ENCODE measurements around the gene TTC33. TPM values are rescaled to one million over a fixed set of nuclear protein-coding genes. Genes with fewer than 3 reads are reported as not detected.

The TTC33 gene
- polyA plus RNA-seq, 1 of the 3 experiments (the other 2 are of a cell fraction) = 2.2 TPM

- CTCF ChIA-PET = no interaction called here
- no peak for DNase-seq
- Histone ChIP-seq H3K79me2 (ENCODE audit: insufficient read depth) (no peaks in the 10 kb centered on the region), H3K9me2 (0 out of 2 replicates have a peak, but pooled peaks cover 3% of the 10 kb centered on the region), H3K4me2 (no peak overlapping the region), H3K4me1 (ENCODE audit: control insufficient read depth in 1 of 2, insufficient read depth in 2 of 2, low read depth in 1 of 2, low read length in 1 of 2) (no peaks in the 10 kb centered on the region), H3K27me3 (ENCODE audit: insufficient read depth) (no peaks in the 10 kb centered on the region), H3K27ac (ENCODE audit: low read depth in 2 of 2, low read length in 1 of 2) (no peak overlapping the region), H3F3A (replicated peaks; ENCODE audit: insufficient read depth) (no peaks in the 10 kb centered on the region), H2AFZ (ENCODE audit: low read depth) (no peak overlapping the region), H4K20me1 (ENCODE audit: insufficient read depth) (no peaks in the 10 kb centered on the region), H3K36me3 (replicated peaks in 1 of 2; ENCODE audit: control insufficient read depth in 1 of 2, insufficient read depth in 2 of 2, low read length in 1 of 2) (no peaks in the 10 kb centered on the region), H3K4me3 (ENCODE audit: low read depth in 2 of 2, low read length in 1 of 2) (no peak overlapping the region), H3K9ac (no peak overlapping the region), H3K9me3 (no peaks in the 10 kb centered on the region)
- POLR2A ChIA-PET = no interaction called here
- WGBS (ENCODE audit: low lambda C conversion rate) = 1% methylated on average over 4 of the region's 4 CpGs
- no peak for TF ChIP-seq YY1 (IDR thresholded peaks at IDR 0.05; ENCODE audit: low read depth)
- no peak for TF ChIP-seq ZBTB33 (IDR thresholded peaks at IDR 0.05; ENCODE audit: borderline replicate concordance, low read depth)
- no peak for TF ChIP-seq MEF2A (IDR thresholded peaks at IDR 0.05; ENCODE audit: borderline replicate concordance, low read depth)
- TF ChIP-seq USF1 (IDR thresholded peaks at IDR 0.05; ENCODE audit: borderline replicate concordance, low read depth) = no peak
- no peak for TF ChIP-seq MXI1 (IDR thresholded peaks at IDR 0.05; ENCODE audit: low read depth, low read length)
- TF ChIP-seq SMC3 (IDR thresholded peaks at IDR 0.05; ENCODE audit: low read depth, low read length) = no peak
- TF ChIP-seq NFIC (IDR thresholded peaks at IDR 0.05; ENCODE audit: borderline replicate concordance) = no peak
Measured at GRCh38 chr5:40518485-40518917, 237.3 kb downstream of the TTC33 start.

- Histone ChIP-seq H3K27me3 (ENCODE audit: insufficient read depth) (no peaks in the 10 kb centered on the region), H2AFZ (ENCODE audit: low read depth) (no peak overlapping the region), H3K27ac (ENCODE audit: low read depth in 2 of 2, low read length in 1 of 2) (no peak overlapping the region), H3K9me3 (no peaks in the 10 kb centered on the region), H3K36me3 (replicated peaks in 1 of 2; ENCODE audit: control insufficient read depth in 1 of 2, insufficient read depth in 2 of 2, low read length in 1 of 2) (no peaks in the 10 kb centered on the region), H4K20me1 (ENCODE audit: insufficient read depth) (no peaks in the 10 kb centered on the region), H3K79me2 (ENCODE audit: insufficient read depth) (no peaks in the 10 kb centered on the region), H3K9me2 (0 out of 2 replicates have a peak, but pooled peaks cover 3% of the 10 kb centered on the region), H3K9ac (no peak overlapping the region), H3K4me2 (no peak overlapping the region), H3K4me1 (ENCODE audit: control insufficient read depth in 1 of 2, insufficient read depth in 2 of 2, low read depth in 1 of 2, low read length in 1 of 2) (no peaks in the 10 kb centered on the region), H3F3A (replicated peaks; ENCODE audit: insufficient read depth) (no peaks in the 10 kb centered on the region), H3K4me3 (ENCODE audit: low read depth in 2 of 2, low read length in 1 of 2) (no peak overlapping the region)
- no peak for DNase-seq
- no peak for TF ChIP-seq YY1 (IDR thresholded peaks at IDR 0.05; ENCODE audit: low read depth)
- no peak for TF ChIP-seq MEF2A (IDR thresholded peaks at IDR 0.05; ENCODE audit: borderline replicate concordance, low read depth)
- no peak for TF ChIP-seq EZH2phosphoT487 (IDR thresholded peaks at IDR 0.05; ENCODE audit: borderline replicate concordance, low read depth)
- no peak for TF ChIP-seq REST (IDR thresholded peaks at IDR 0.05; ENCODE audit: low read depth, low read length)
- no peak for TF ChIP-seq POLR2AphosphoS5 (IDR thresholded peaks at IDR 0.05; ENCODE audit: low read depth, low read length)
- no peak for TF ChIP-seq FOXJ3 (CRISPR knock-in tag; IDR thresholded peaks at IDR 0.05)
- no peak for TF ChIP-seq FOSL2 (IDR thresholded peaks at IDR 0.05; ENCODE audit: borderline replicate concordance, low read depth)
- no peak for TF ChIP-seq ELF1 (IDR thresholded peaks at IDR 0.05)
- TF ChIP-seq RFX5 (IDR thresholded peaks at IDR 0.05; ENCODE audit: low read length) = no peak
- no peak for TF ChIP-seq FOXM1 (IDR thresholded peaks at IDR 0.05; ENCODE audit: low read depth)
- TF ChIP-seq USF2 (IDR thresholded peaks at IDR 0.05; ENCODE audit: borderline replicate concordance, low read depth, low read length) = no peak
- TF ChIP-seq RAD21 (IDR thresholded peaks at IDR 0.05; ENCODE audit: low read length) = no peak
- no peak for TF ChIP-seq TAF1 (IDR thresholded peaks at IDR 0.05; ENCODE audit: borderline replicate concordance, low read depth, low read length)
- TF ChIP-seq MAX (IDR thresholded peaks at IDR 0.05; ENCODE audit: low read depth) = no peak
- ChIA-PET CTCF (no interaction called here), POLR2A (no interaction called here)
- 13% methylated on average over 4 of the region's 4 CpGs for WGBS (ENCODE audit: low lambda C conversion rate)
Measured at GRCh38 chr5:40515476-40515875, 240.3 kb downstream of the TTC33 start.

Data from SK-N-SH (cell line).